ENCODE measurements around the gene ZNF318.

The ZNF318 gene

DNA sequence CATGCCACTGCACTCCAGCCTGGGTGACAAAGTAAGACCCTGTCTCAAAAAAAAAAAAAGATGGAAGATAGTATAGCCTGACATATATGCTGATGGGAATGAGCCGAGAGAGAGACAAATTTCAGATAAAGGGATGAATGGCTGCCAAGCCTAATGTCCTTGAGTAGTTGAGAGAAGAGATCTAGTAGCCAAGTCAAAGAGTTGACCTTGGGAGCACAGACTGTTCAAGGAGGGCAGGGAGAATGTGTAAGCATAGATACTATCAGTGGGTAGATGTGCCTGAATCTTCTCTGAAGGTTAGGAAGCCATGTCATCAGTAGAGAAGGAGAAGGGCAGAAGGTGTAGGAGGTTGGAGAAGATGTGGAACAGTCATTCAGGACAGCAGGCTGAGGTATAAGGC is 37.8 kb upstream of the ZNF318 start:
- Histone ChIP-seq H2AK5ac (ENCODE audit: low read length) (no peak overlapping the region), H3K36me3 (ENCODE audit: control insufficient read depth in 1 of 2, insufficient read depth in 2 of 2, low read length in 2 of 2) (no peaks in the 10 kb centered on the region), H4K8ac (ENCODE audit: low read depth, low read length) (no peak overlapping the region), H3K4me3 (ENCODE audit: low read depth, low read length) (no peak overlapping the region), H2BK5ac (ENCODE audit: low read depth, low read length, poor library complexity) (no peak overlapping the region), H3K4me2 (ENCODE audit: low read length) (no peak overlapping the region), H3K27me3 (ENCODE audit: insufficient read depth, low read length) (no peaks in the 10 kb centered on the region), H3K9me3 (ENCODE audit: insufficient read depth, low read depth, low read length) (no peaks in the 10 kb centered on the region), H3K79me2 (ENCODE audit: control insufficient read depth, insufficient read depth, low read length, poor library complexity) (no peaks in the 10 kb centered on the region), H3K4me1 (ENCODE audit: control insufficient read depth in 1 of 2, insufficient read depth in 2 of 2, low read length in 2 of 2) (no peaks in the 10 kb centered on the region), H2BK12ac (ENCODE audit: low read length) (no peak overlapping the region), H3K23ac (ENCODE audit: low read length) (no peak overlapping the region), H3K79me1 (ENCODE audit: low read length) (no peaks in the 10 kb centered on the region), H3K4ac (ENCODE audit: low read depth, low read length) (no peak overlapping the region), H3K9ac (ENCODE audit: low read length) (no peak overlapping the region), H2BK120ac (ENCODE audit: insufficient read depth, low read length, poor library complexity) (no peak overlapping the region), H3K18ac (ENCODE audit: low read length) (no peak overlapping the region), H3K14ac (ENCODE audit: low read length) (no peak overlapping the region), H3K27ac (ENCODE audit: low read depth, low read length) (no peak overlapping the region), H4K12ac (ENCODE audit: low read depth, low read length) (no peak overlapping the region), H4K91ac (ENCODE audit: low read depth, low read length) (no peak overlapping the region), H2AFZ (ENCODE audit: insufficient read depth, low read length, poor library complexity) (no peak overlapping the region)
- no CpG with 5 or more reads among the region's 1 CpG for WGBS (ENCODE audit: extremely low coverage, insufficient coverage, insufficient read length)
- no peak for DNase-seq

DNA sequence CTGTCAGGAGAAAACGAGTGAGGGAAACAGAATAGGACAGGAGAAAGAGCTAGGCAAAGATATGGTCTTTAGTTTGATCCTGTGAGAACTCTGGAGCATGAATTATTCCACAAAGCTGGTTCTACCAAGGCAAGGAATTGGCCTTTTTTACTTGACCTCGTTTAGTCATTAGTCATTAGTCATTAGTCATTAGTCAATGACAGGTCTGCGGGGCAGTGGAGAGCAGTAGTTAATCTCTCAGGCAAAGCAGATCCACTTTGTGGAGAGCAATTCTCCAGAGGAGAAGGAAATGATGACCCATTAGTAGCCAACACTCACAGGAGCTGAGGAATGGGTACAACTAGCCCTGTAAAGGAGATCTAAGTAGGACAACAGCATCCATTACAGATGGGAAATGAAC is 35.9 kb upstream of the ZNF318 start:
- no peak overlapping the region for H3K14ac ChIP-seq (ENCODE audit: low read length)

GRCh38 chr6:43402820-43403219 is 33.4 kb upstream of the ZNF318 start:
- Histone ChIP-seq H3K9me3 (ENCODE audit: insufficient read depth, low read depth, low read length) (no peaks in the 10 kb centered on the region), H3K36me3 (ENCODE audit: control insufficient read depth in 1 of 2, insufficient read depth in 2 of 2, low read length in 2 of 2) (no peaks in the 10 kb centered on the region), H3K27ac (ENCODE audit: low read depth, low read length) (no peak overlapping the region), H3K27me3 (ENCODE audit: insufficient read depth, low read length) (no peaks in the 10 kb centered on the region), H3K4me1 (ENCODE audit: control insufficient read depth in 1 of 2, insufficient read depth in 2 of 2, low read length in 2 of 2) (peaks cover 2 to 9% of the 10 kb centered on the region in 2 experiments), H2BK12ac (ENCODE audit: low read length) (no peak overlapping the region), H3K9ac (ENCODE audit: low read length) (no peak overlapping the region), H2BK5ac (ENCODE audit: low read depth, low read length, poor library complexity) (no peak overlapping the region), H4K91ac (ENCODE audit: low read depth, low read length) (no peak overlapping the region), H3K23ac (ENCODE audit: low read length) (no peak overlapping the region), H3K4me3 (ENCODE audit: low read depth, low read length) (no peak overlapping the region), H2AK5ac (ENCODE audit: low read length) (no peak overlapping the region), H3K18ac (ENCODE audit: low read length) (no peak overlapping the region), H2AFZ (ENCODE audit: insufficient read depth, low read length, poor library complexity) (no peak overlapping the region), H3K79me2 (ENCODE audit: control insufficient read depth, insufficient read depth, low read length, poor library complexity) (no peaks in the 10 kb centered on the region), H3K4ac (ENCODE audit: low read depth, low read length) (no peak overlapping the region), H3K79me1 (ENCODE audit: low read length) (peaks cover 2% of the 10 kb centered on the region), H4K12ac (ENCODE audit: low read depth, low read length) (no peak overlapping the region), H2BK120ac (ENCODE audit: insufficient read depth, low read length, poor library complexity) (no peak overlapping the region), H3K4me2 (ENCODE audit: low read length) (no peak overlapping the region), H4K8ac (ENCODE audit: low read depth, low read length) (no peak overlapping the region), H3K14ac (ENCODE audit: low read length) (no peak overlapping the region)
- no peak for DNase-seq
- WGBS (ENCODE audit: extremely low coverage, insufficient coverage, insufficient read length), result no CpG with 5 or more reads among the region's 1 CpG

More for the DNA sequence above, 35.9 kb upstream of the ZNF318 start:
- no peak overlapping the region for H3K27ac ChIP-seq (ENCODE audit: low read depth, low read length)
- no peak overlapping the region for H4K8ac ChIP-seq (ENCODE audit: low read depth, low read length)
- no peak overlapping the region for H3K18ac ChIP-seq (ENCODE audit: low read length)
- no peaks in the 10 kb centered on the region for H3K27me3 ChIP-seq (ENCODE audit: insufficient read depth, low read length)
- no peak overlapping the region for H2AFZ ChIP-seq (ENCODE audit: insufficient read depth, low read length, poor library complexity)
- H3K23ac ChIP-seq (ENCODE audit: low read length), result no peak overlapping the region
- no peak overlapping the region for H3K4ac ChIP-seq (ENCODE audit: low read depth, low read length)
- DNase-seq, result peak in 1 of 2 donors; percentile 21
- no peak overlapping the region for H4K12ac ChIP-seq (ENCODE audit: low read depth, low read length)
- H2AK5ac ChIP-seq (ENCODE audit: low read length), result no peak overlapping the region
- H2BK5ac ChIP-seq (ENCODE audit: low read depth, low read length, poor library complexity), result no peak overlapping the region
- no CpG with 5 or more reads among the region's 3 CpGs for WGBS (ENCODE audit: extremely low coverage, insufficient coverage, insufficient read length)
- no peak overlapping the region for H2BK12ac ChIP-seq (ENCODE audit: low read length)
- peaks cover under 1% of the 10 kb centered on the region for H3K79me1 ChIP-seq (ENCODE audit: low read length)
- H3K4me1 ChIP-seq (ENCODE audit: control insufficient read depth in 1 of 2, insufficient read depth in 2 of 2, low read length in 2 of 2), result peaks cover 0 to 1% of the 10 kb centered on the region in 2 experiments
- H3K9ac ChIP-seq (ENCODE audit: low read length), result no peak overlapping the region
- H2BK120ac ChIP-seq (ENCODE audit: insufficient read depth, low read length, poor library complexity), result no peak overlapping the region
- no peak overlapping the region for H3K4me2 ChIP-seq (ENCODE audit: low read length)
- H3K9me3 ChIP-seq (ENCODE audit: insufficient read depth, low read depth, low read length), result no peaks in the 10 kb centered on the region
- no peak overlapping the region for H3K4me3 ChIP-seq (ENCODE audit: low read depth, low read length)
- H4K91ac ChIP-seq (ENCODE audit: low read depth, low read length), result no peak overlapping the region
- H3K36me3 ChIP-seq (ENCODE audit: control insufficient read depth in 1 of 2, insufficient read depth in 2 of 2, low read length in 2 of 2), result no peaks in the 10 kb centered on the region
- H3K79me2 ChIP-seq (ENCODE audit: control insufficient read depth, insufficient read depth, low read length, poor library complexity), result no peaks in the 10 kb centered on the region

- no peaks in the 10 kb centered on the region for H3K79me2 ChIP-seq (ENCODE audit: control insufficient read depth, insufficient read depth, low read length, poor library complexity)
- H2BK120ac ChIP-seq (ENCODE audit: insufficient read depth, low read length, poor library complexity), result no peak overlapping the region
- no peak overlapping the region for H3K14ac ChIP-seq (ENCODE audit: low read length)
- no peaks in the 10 kb centered on the region for H3K9me3 ChIP-seq (ENCODE audit: insufficient read depth, low read depth, low read length)
- peaks cover 5% of the 10 kb centered on the region for H3K79me1 ChIP-seq (ENCODE audit: low read length)
- DNase-seq, result no peak
- H2AFZ ChIP-seq (ENCODE audit: insufficient read depth, low read length, poor library complexity), result no peak overlapping the region
- H3K27me3 ChIP-seq (ENCODE audit: insufficient read depth, low read length), result no peaks in the 10 kb centered on the region
- no peak overlapping the region for H3K4ac ChIP-seq (ENCODE audit: low read depth, low read length)
- no peak overlapping the region for H3K9ac ChIP-seq (ENCODE audit: low read length)
- H3K23ac ChIP-seq (ENCODE audit: low read length), result no peak overlapping the region
- H4K8ac ChIP-seq (ENCODE audit: low read depth, low read length), result no peak overlapping the region
- H3K18ac ChIP-seq (ENCODE audit: low read length), result no peak overlapping the region
- no peaks in the 10 kb centered on the region for H3K36me3 ChIP-seq (ENCODE audit: control insufficient read depth in 1 of 2, insufficient read depth in 2 of 2, low read length in 2 of 2)
- WGBS (ENCODE audit: extremely low coverage, insufficient coverage, insufficient read length), result no CpG with 5 or more reads among the region's 3 CpGs
- H2BK12ac ChIP-seq (ENCODE audit: low read length), result no peak overlapping the region
- peaks cover 5 to 9% of the 10 kb centered on the region in 2 experiments for H3K4me1 ChIP-seq (ENCODE audit: control insufficient read depth in 1 of 2, insufficient read depth in 2 of 2, low read length in 2 of 2)
- H4K12ac ChIP-seq (ENCODE audit: low read depth, low read length), result no peak overlapping the region
- peak overlapping the region; percentile 18 for H4K91ac ChIP-seq (ENCODE audit: low read depth, low read length)
- no peak overlapping the region for H3K4me2 ChIP-seq (ENCODE audit: low read length)
- no peak overlapping the region for H3K27ac ChIP-seq (ENCODE audit: low read depth, low read length)
- no peak overlapping the region for H2AK5ac ChIP-seq (ENCODE audit: low read length)
- H2BK5ac ChIP-seq (ENCODE audit: low read depth, low read length, poor library complexity), result no peak overlapping the region
- no peak overlapping the region for H3K4me3 ChIP-seq (ENCODE audit: low read depth, low read length)
Measured at GRCh38 chr6:43401730-43402129, 32.3 kb upstream of the ZNF318 start.
